GM12892 (cell line): Measurements from ENCODE around the gene C7orf57.
"Not testable (repeated sequence)": the region's sequence is repeated elsewhere in the genome, so short reads cannot be mapped to it uniquely, and the experiment has no call there.

Experiments used
- POLR2A ChIP-seq: IDR thresholded peaks from 2 replicates; pipeline ENCODE4 v1.6.1; 2011; ENCODE audit warnings: low read depth, low read length, control low read depth
- POLR2AphosphoS5 ChIP-seq: IDR thresholded peaks from 2 replicates; pipeline ENCODE4 v1.6.1; 2011; ENCODE audit warnings: low read depth, low read length, control low read depth

GRCh38 chr7:48000164-48000563 lies 35.2 kb upstream of the C7orf57 start:
- not testable (repeated sequence) for TF ChIP-seq POLR2A, POLR2AphosphoS5
